ENCODE results near the gene SMARCA1. TPM values are rescaled to one million over a fixed set of nuclear protein-coding genes. Genes with fewer than 3 reads are reported as not detected.

The SMARCA1 gene
- total RNA-seq, 2 experiments from 2014 or later, result not detected

- no peak for ATAC-seq
- H3K9me3 Mint-ChIP-seq (ENCODE audit: low read depth), result no peaks in the 10 kb centered on the region
- no peaks in the 10 kb centered on the region for H3K4me1 Mint-ChIP-seq
- H3K27ac Mint-ChIP-seq, result no peak overlapping the region
- no peak overlapping the region for H3K4me3 Mint-ChIP-seq
- no peak for DNase-seq
- no peaks in the 10 kb centered on the region for H3K36me3 Mint-ChIP-seq
- CTCF ChIA-PET, result no interaction called here
- H3K27me3 Mint-ChIP-seq, result no peaks in the 10 kb centered on the region
These were observed 60.6 kb downstream of the SMARCA1 start for GRCh38 chrX:129462707-129463106.

- Mint-ChIP-seq H3K27me3 (no peaks in the 10 kb centered on the region), H3K27ac (no peak overlapping the region), H3K9me3 (ENCODE audit: low read depth) (no peaks in the 10 kb centered on the region), H3K36me3 (no peaks in the 10 kb centered on the region), H3K4me1 (no peaks in the 10 kb centered on the region), H3K4me3 (no peak overlapping the region)
- CTCF ChIA-PET, result no interaction called here
- DNase-seq (no peak), ATAC-seq (no peak)
These were observed 61.4 kb downstream of the SMARCA1 start for GRCh38 chrX:129461801-129462456.

GRCh38 chrX:129452523-129452922 is 70.8 kb downstream of the SMARCA1 start:
- H3K27ac Mint-ChIP-seq, result no peak overlapping the region
- no peaks in the 10 kb centered on the region for H3K4me1 Mint-ChIP-seq
- no peaks in the 10 kb centered on the region for H3K9me3 Mint-ChIP-seq (ENCODE audit: low read depth)
- no peak for DNase-seq
- CTCF ChIA-PET, result interaction anchor here (1.0 kb wide), 1 partner anchor 35 kb away, joined by 4 read pairs; no protein-coding TSS in a partner anchor
- no peak for ATAC-seq
- no peaks in the 10 kb centered on the region for H3K36me3 Mint-ChIP-seq
- H3K27me3 Mint-ChIP-seq, result no peaks in the 10 kb centered on the region
- no peak overlapping the region for H3K4me3 Mint-ChIP-seq

GRCh38 chrX:129450123-129450522 is 73.2 kb downstream of the SMARCA1 start:
- DNase-seq (no peak), ATAC-seq (no peak)
- CTCF ChIA-PET, result no interaction called here
- Mint-ChIP-seq H3K27ac (no peak overlapping the region), H3K27me3 (no peaks in the 10 kb centered on the region), H3K4me1 (no peaks in the 10 kb centered on the region), H3K36me3 (no peaks in the 10 kb centered on the region), H3K9me3 (ENCODE audit: low read depth) (no peaks in the 10 kb centered on the region), H3K4me3 (no peak overlapping the region)

- Mint-ChIP-seq H3K9me3 (ENCODE audit: low read depth) (no peaks in the 10 kb centered on the region), H3K36me3 (no peaks in the 10 kb centered on the region), H3K4me3 (no peak overlapping the region), H3K4me1 (no peaks in the 10 kb centered on the region), H3K27ac (no peak overlapping the region), H3K27me3 (no peaks in the 10 kb centered on the region)
- CTCF ChIA-PET, result no interaction called here
- no peak for ATAC-seq
- no peak for DNase-seq
These were observed 74.1 kb downstream of the SMARCA1 start for GRCh38 chrX:129449148-129449547.

- Mint-ChIP-seq H3K4me1 (no peaks in the 10 kb centered on the region), H3K4me3 (no peak overlapping the region), H3K27me3 (no peaks in the 10 kb centered on the region), H3K27ac (no peak overlapping the region), H3K9me3 (ENCODE audit: low read depth) (no peaks in the 10 kb centered on the region), H3K36me3 (no peaks in the 10 kb centered on the region)
- DNase-seq (no peak), ATAC-seq (no peak)
- CTCF ChIA-PET, result no interaction called here
These were observed 77.9 kb downstream of the SMARCA1 start for GRCh38 chrX:129445436-129445835.

- Mint-ChIP-seq H3K4me3 (no peak overlapping the region), H3K27me3 (no peaks in the 10 kb centered on the region), H3K4me1 (no peaks in the 10 kb centered on the region), H3K36me3 (no peaks in the 10 kb centered on the region), H3K9me3 (ENCODE audit: low read depth) (no peaks in the 10 kb centered on the region), H3K27ac (no peak overlapping the region)
- ATAC-seq (no peak), DNase-seq (no peak)
- CTCF ChIA-PET, result no interaction called here
These were observed 89.3 kb downstream of the SMARCA1 start for GRCh38 chrX:129433945-129434344.

GRCh38 chrX:129433461-129433860 is 89.8 kb downstream of the SMARCA1 start:
- Mint-ChIP-seq H3K27me3 (no peaks in the 10 kb centered on the region), H3K36me3 (no peaks in the 10 kb centered on the region), H3K27ac (no peak overlapping the region), H3K4me1 (no peaks in the 10 kb centered on the region), H3K4me3 (no peak overlapping the region), H3K9me3 (ENCODE audit: low read depth) (no peaks in the 10 kb centered on the region)
- CTCF ChIA-PET, result no interaction called here
- DNase-seq, result no peak
- no peak for ATAC-seq

GRCh38 chrX:129427267-129427666 is 96.0 kb downstream of the SMARCA1 start:
- no peak for ATAC-seq
- Mint-ChIP-seq H3K9me3 (ENCODE audit: low read depth) (no peaks in the 10 kb centered on the region), H3K4me3 (no peak overlapping the region), H3K27me3 (no peaks in the 10 kb centered on the region), H3K27ac (no peak overlapping the region), H3K36me3 (no peaks in the 10 kb centered on the region), H3K4me1 (no peaks in the 10 kb centered on the region)
- CTCF ChIA-PET, result no interaction called here
- no peak for DNase-seq

- CTCF ChIA-PET, result no interaction called here
- Mint-ChIP-seq H3K27ac (no peak overlapping the region), H3K36me3 (no peaks in the 10 kb centered on the region), H3K9me3 (ENCODE audit: low read depth) (no peaks in the 10 kb centered on the region), H3K27me3 (no peaks in the 10 kb centered on the region), H3K4me1 (no peaks in the 10 kb centered on the region), H3K4me3 (no peak overlapping the region)
- DNase-seq (no peak), ATAC-seq (no peak)
These were observed 100.1 kb downstream of the SMARCA1 start for GRCh38 chrX:129423191-129423590.

GRCh38 chrX:129404670-129405008 is 118.7 kb downstream of the SMARCA1 start:
- DNase-seq (no peak), ATAC-seq (no peak)
- Mint-ChIP-seq H3K4me1 (no peaks in the 10 kb centered on the region), H3K4me3 (no peak overlapping the region), H3K27me3 (no peaks in the 10 kb centered on the region), H3K9me3 (ENCODE audit: low read depth) (no peaks in the 10 kb centered on the region), H3K27ac (no peak overlapping the region), H3K36me3 (no peaks in the 10 kb centered on the region)
- CTCF ChIA-PET, result no interaction called here

GRCh38 chrX:129403974-129404669 is 119.2 kb downstream of the SMARCA1 start:
- Mint-ChIP-seq H3K9me3 (ENCODE audit: low read depth) (no peaks in the 10 kb centered on the region), H3K27ac (no peak overlapping the region)
- ATAC-seq, result no peak

More at GRCh38 chrX:129403974-129404669, 119.2 kb downstream of the SMARCA1 start:
- no peaks in the 10 kb centered on the region for H3K36me3 Mint-ChIP-seq
- DNase-seq, result no peak
- H3K4me1 Mint-ChIP-seq, result no peaks in the 10 kb centered on the region
- CTCF ChIA-PET, result no interaction called here
- no peaks in the 10 kb centered on the region for H3K27me3 Mint-ChIP-seq
- H3K4me3 Mint-ChIP-seq, result no peak overlapping the region

Data from activated CD8-positive, alpha-beta memory T cell treated with anti-CD3 and anti-CD28 coated beads, Interleukin-2, amount 10 ng/mL, durations not matched to agents 7 days and 5 days (primary cell).